ENCODE data around the gene ATF6B. TPM values are rescaled to one million over a fixed set of nuclear protein-coding genes. Genes with fewer than 3 reads are reported as not detected.

Gene ATF6B
- total and polyA plus RNA-seq, 2 experiments from 2014 or later, result 24.9 to 26.1 TPM

GRCh38 chr6:32085759-32086459 lies 42.1 kb downstream of the ATF6B start:
- Mint-ChIP-seq H3K4me1 (peaks cover 16% of the 10 kb centered on the region), H3K4me3 (peak overlapping the region; percentile 26; the same call in 2 of the 3 replicates), H3K27me3 (ENCODE audit: insufficient read depth, low read depth, poor library complexity) (peaks cover 24% of the 10 kb centered on the region), H3K27ac (no peak overlapping the region), H3K9me3 (no peaks in the 10 kb centered on the region; the same call in 2 of the 3 replicates), H3K36me3 (ENCODE audit: low read depth) (no peaks in the 10 kb centered on the region; the same call in 2 of the 3 replicates)
- H2AFZ ChIP-seq, result no peak overlapping the region
- no peaks in the 10 kb centered on the region for H4K20me1 ChIP-seq (replicated peaks; ENCODE audit: insufficient read depth)
- no peak for DNase-seq (ENCODE audit: low spot score)
- H3K27ac ChIP-seq (ENCODE audit: low read depth), result no peak overlapping the region
- H3F3A ChIP-seq (replicated peaks; ENCODE audit: low read depth), result no peaks in the 10 kb centered on the region
- no peaks in the 10 kb centered on the region for H3K79me2 ChIP-seq (replicated peaks; ENCODE audit: insufficient read depth)
- TF ChIP-seq ZNF114 (CRISPR knock-in tag; IDR thresholded peaks at IDR 0.05), result no peak
- no peak for TF ChIP-seq STAT1 (IDR thresholded peaks at IDR 0.05; ENCODE audit: unreplicated experiment)
- TF ChIP-seq ZNF331 (CRISPR knock-in tag; IDR thresholded peaks at IDR 0.05; ENCODE audit: low read depth), result no peak
- peak in 1 of 2 experiments; percentile 47; a peak in 2 of 4 replicates for TF ChIP-seq CTCF (conservative IDR thresholded peaks at IDR 0.05; ENCODE audit: low read depth in 2 of 2)
- TF ChIP-seq ETS1 (IDR thresholded peaks at IDR 0.05), result no peak
- TF ChIP-seq CREB1 (CRISPR knock-in tag; IDR thresholded peaks at IDR 0.05; ENCODE audit: low read depth), result no peak
- no peak for TF ChIP-seq JUNB (IDR thresholded peaks at IDR 0.05; ENCODE audit: unreplicated experiment)
- 0 out of 2 replicates have a peak overlapping the region, but pooled peaks have one; percentile 72 for H3K4me2 ChIP-seq
- peaks cover 11% of the 10 kb centered on the region for H3K27me3 ChIP-seq (ENCODE audit: insufficient read depth)
- ATAC-seq, result no peak
- H3K4me3 ChIP-seq, result no peak overlapping the region
- no peaks in the 10 kb centered on the region for H3K36me3 ChIP-seq (ENCODE audit: insufficient read depth)
- peaks cover 3% of the 10 kb centered on the region; the same call in 1 of the 2 replicates for H3K4me1 ChIP-seq (ENCODE audit: insufficient read depth)
- no peaks in the 10 kb centered on the region for H3K9me2 ChIP-seq (ENCODE audit: insufficient read depth)

GRCh38 chr6:32084780-32085179 lies 43.3 kb downstream of the ATF6B start:
- no peak overlapping the region for H3K27ac Mint-ChIP-seq
- peaks cover 24% of the 10 kb centered on the region for H3K27me3 Mint-ChIP-seq (ENCODE audit: insufficient read depth, low read depth, poor library complexity)
- H2AFZ ChIP-seq, result no peak overlapping the region
- no peaks in the 10 kb centered on the region; the same call in 2 of the 3 replicates for H3K9me3 Mint-ChIP-seq
- no peak for DNase-seq (ENCODE audit: low spot score)
- H3K27me3 ChIP-seq (ENCODE audit: insufficient read depth), result peaks cover 11% of the 10 kb centered on the region
- H3K4me3 ChIP-seq, result no peak overlapping the region
- H3K36me3 ChIP-seq (ENCODE audit: insufficient read depth), result no peaks in the 10 kb centered on the region
- H3K4me3 Mint-ChIP-seq, result no peak overlapping the region
- no peaks in the 10 kb centered on the region for H3F3A ChIP-seq (replicated peaks; ENCODE audit: low read depth)
- H3K4me2 ChIP-seq, result no peak overlapping the region
- peaks cover 16% of the 10 kb centered on the region for H3K4me1 Mint-ChIP-seq
- H3K27ac ChIP-seq (ENCODE audit: low read depth), result no peak overlapping the region
- no peak for ATAC-seq
- peaks cover 3% of the 10 kb centered on the region; the same call in 1 of the 2 replicates for H3K4me1 ChIP-seq (ENCODE audit: insufficient read depth)
- H3K79me2 ChIP-seq (replicated peaks; ENCODE audit: insufficient read depth), result no peaks in the 10 kb centered on the region
- no peaks in the 10 kb centered on the region for H3K9me2 ChIP-seq (ENCODE audit: insufficient read depth)
- no peaks in the 10 kb centered on the region for H4K20me1 ChIP-seq (replicated peaks; ENCODE audit: insufficient read depth)
- H3K36me3 Mint-ChIP-seq (ENCODE audit: low read depth), result no peaks in the 10 kb centered on the region; the same call in 2 of the 3 replicates
- TF ChIP-seq ETS1 (IDR thresholded peaks at IDR 0.05), result no peak
- no peak for TF ChIP-seq EZH2phosphoT487 (IDR thresholded peaks at IDR 0.05; ENCODE audit: unreplicated experiment)
- no peak for TF ChIP-seq STAT1 (IDR thresholded peaks at IDR 0.05; ENCODE audit: unreplicated experiment)
- no peak for TF ChIP-seq CTCF (conservative IDR thresholded peaks at IDR 0.05; ENCODE audit: low read depth in 2 of 2)
- no peak for TF ChIP-seq POLR2AphosphoS5 (IDR thresholded peaks at IDR 0.05; ENCODE audit: low read depth)
- no peak for TF ChIP-seq EZH2 (IDR thresholded peaks at IDR 0.05; ENCODE audit: low read depth, unreplicated experiment)
- TF ChIP-seq ZNF331 (CRISPR knock-in tag; IDR thresholded peaks at IDR 0.05; ENCODE audit: low read depth), result no peak
- TF ChIP-seq REST (IDR thresholded peaks at IDR 0.05; ENCODE audit: unreplicated experiment), result no peak

Measured in GM23338 (cell line).